Mesenchymal stem cell (in vitro differentiated cells and primary cell): Measurements from ENCODE around the gene SP6.
A peak's percentile ranks its signal among the peaks of the same experiment; 100 is the strongest.

Experiments used
- DNase-seq: peaks from one replicate; pipeline ENCODE4 v3.0.0-alpha.2; 2013
- H2AFZ ChIP-seq: one replicate; pipeline ENCODE4 v1.6.1; 2013; ENCODE audit warnings: low read depth, mild to moderate bottlenecking, control low read depth, inconsistent platforms, low read length, moderate library complexity
- H2AK5ac ChIP-seq: 2 replicates; pipeline ENCODE4 v1.6.1; 2013; ENCODE audit warnings: low read length, moderate library complexity, mild to moderate bottlenecking, inconsistent platforms; ENCODE audit not compliant: severe bottlenecking
- H2BK120ac ChIP-seq: one replicate; pipeline ENCODE4 v1.6.1; 2013; ENCODE audit warnings: low read depth, mild to moderate bottlenecking, inconsistent platforms, low read length, moderate library complexity
- H2BK12ac ChIP-seq, 2 experiments: one replicate each; pipeline ENCODE4 v1.6.1; 2013; ENCODE audit warnings: inconsistent platforms in 2 of 2, low read length in 2 of 2, mild to moderate bottlenecking in 2 of 2, moderate library complexity in 2 of 2, control low read depth in 1 of 2
- H2BK15ac ChIP-seq: one replicate; pipeline ENCODE4 v1.6.1; 2013; ENCODE audit warnings: mild to moderate bottlenecking, low read depth, inconsistent platforms; ENCODE audit not compliant: poor library complexity, severe bottlenecking
- H2BK5ac ChIP-seq: 2 replicates; pipeline ENCODE4 v1.6.1; 2013; ENCODE audit warnings: low read depth, mild to moderate bottlenecking, low read length, control low read depth, inconsistent platforms; ENCODE audit not compliant: poor library complexity, severe bottlenecking
- H3K14ac ChIP-seq, 2 experiments: one replicate each; pipeline ENCODE4 v1.6.1; 2013; ENCODE audit warnings: inconsistent platforms in 2 of 2, low read length in 2 of 2, control low read depth in 1 of 2, mild to moderate bottlenecking in 1 of 2, moderate library complexity in 1 of 2
- H3K18ac ChIP-seq, 2 experiments: one replicate each; pipeline ENCODE4 v1.6.1; 2013; ENCODE audit warnings: inconsistent platforms in 2 of 2, low read length in 2 of 2, control low read depth in 1 of 2, low read depth in 1 of 2, mild to moderate bottlenecking in 1 of 2
- H3K23ac ChIP-seq, 2 experiments: one replicate each; pipeline ENCODE4 v1.6.1; 2013; ENCODE audit warnings: inconsistent platforms in 2 of 2, low read length in 2 of 2, mild to moderate bottlenecking in 2 of 2, moderate library complexity in 2 of 2, control low read depth in 1 of 2
- H3K27ac ChIP-seq: 2 replicates; pipeline ENCODE4 v1.5.1; 2013; ENCODE audit warnings: mild to moderate bottlenecking, moderate library complexity, low read length, control low read depth, inconsistent platforms; ENCODE audit not compliant: poor library complexity, severe bottlenecking
- H3K27me3 ChIP-seq, 2 experiments: 2 replicates each; pipeline versions ENCODE4 v1.6.1 to v1.7.0; 2013; ENCODE audit warnings: low read length in 2 of 2, mild to moderate bottlenecking in 2 of 2, moderate library complexity in 2 of 2, control low read depth in 1 of 2, inconsistent platforms in 1 of 2; ENCODE audit not compliant: control insufficient read depth in 1 of 2, insufficient read depth in 1 of 2
- H3K36me3 ChIP-seq, 2 experiments: 2 replicates each; pipeline versions ENCODE4 v1.6.1 to v1.7.0; 2013; ENCODE audit warnings: low read length in 2 of 2, control low read depth in 1 of 2, inconsistent platforms in 1 of 2, low read depth in 1 of 2, mild to moderate bottlenecking in 1 of 2; ENCODE audit not compliant: insufficient read depth in 2 of 2, control insufficient read depth in 1 of 2
- H3K4ac ChIP-seq, 2 experiments: one replicate each; pipeline ENCODE4 v1.6.1; 2013; ENCODE audit warnings: inconsistent platforms in 2 of 2, low read length in 2 of 2, mild to moderate bottlenecking in 2 of 2, moderate library complexity in 2 of 2, control low read depth in 1 of 2, low read depth in 1 of 2
- H3K4me1 ChIP-seq: 2 replicates; pipeline ENCODE4 v1.6.1; 2013; ENCODE audit warnings: low read depth, low read length, control low read depth; ENCODE audit not compliant: control insufficient read depth, insufficient read depth
- H3K4me2 ChIP-seq: 2 replicates; pipeline ENCODE4 v1.6.1; 2013; ENCODE audit warnings: low read length, mild to moderate bottlenecking, inconsistent platforms; ENCODE audit not compliant: poor library complexity, severe bottlenecking
- H3K4me3 ChIP-seq, 2 experiments: 2 replicates each; pipeline versions ENCODE4 v1.5.1 to v1.7.0; 2013; ENCODE audit warnings: low read length in 2 of 2, mild to moderate bottlenecking in 2 of 2, control low read depth in 1 of 2, low read depth in 1 of 2; ENCODE audit not compliant: insufficient read depth in 1 of 2
- H3K79me1 ChIP-seq: replicated peaks from 2 replicates; pipeline ENCODE4 v1.6.1; 2013; ENCODE audit warnings: mild to moderate bottlenecking, control low read depth, low read length, inconsistent platforms; ENCODE audit not compliant: poor library complexity, severe bottlenecking
- H3K9ac ChIP-seq: 2 replicates; pipeline ENCODE4 v1.7.0; 2013; ENCODE audit warnings: mild to moderate bottlenecking, low read length, moderate library complexity
- H3K9me3 ChIP-seq: 2 replicates; pipeline ENCODE4 v1.7.0; 2013; ENCODE audit warnings: mild to moderate bottlenecking, low read length; ENCODE audit not compliant: control insufficient read depth
- H4K8ac ChIP-seq: one replicate; pipeline ENCODE4 v1.6.1; 2013; ENCODE audit warnings: inconsistent platforms, mild to moderate bottlenecking, low read length, moderate library complexity
- H4K91ac ChIP-seq: one replicate; pipeline ENCODE4 v1.6.1; 2013; ENCODE audit warnings: mild to moderate bottlenecking, low read length, inconsistent platforms
- WGBS: methylation state at CpG from one replicate; pipeline ENCODE4 v1.1.7; 2013; ENCODE audit warnings: mixed read lengths; 5-methylcytosine and 5-hydroxymethylcytosine counted together

The SP6 gene

DNA sequence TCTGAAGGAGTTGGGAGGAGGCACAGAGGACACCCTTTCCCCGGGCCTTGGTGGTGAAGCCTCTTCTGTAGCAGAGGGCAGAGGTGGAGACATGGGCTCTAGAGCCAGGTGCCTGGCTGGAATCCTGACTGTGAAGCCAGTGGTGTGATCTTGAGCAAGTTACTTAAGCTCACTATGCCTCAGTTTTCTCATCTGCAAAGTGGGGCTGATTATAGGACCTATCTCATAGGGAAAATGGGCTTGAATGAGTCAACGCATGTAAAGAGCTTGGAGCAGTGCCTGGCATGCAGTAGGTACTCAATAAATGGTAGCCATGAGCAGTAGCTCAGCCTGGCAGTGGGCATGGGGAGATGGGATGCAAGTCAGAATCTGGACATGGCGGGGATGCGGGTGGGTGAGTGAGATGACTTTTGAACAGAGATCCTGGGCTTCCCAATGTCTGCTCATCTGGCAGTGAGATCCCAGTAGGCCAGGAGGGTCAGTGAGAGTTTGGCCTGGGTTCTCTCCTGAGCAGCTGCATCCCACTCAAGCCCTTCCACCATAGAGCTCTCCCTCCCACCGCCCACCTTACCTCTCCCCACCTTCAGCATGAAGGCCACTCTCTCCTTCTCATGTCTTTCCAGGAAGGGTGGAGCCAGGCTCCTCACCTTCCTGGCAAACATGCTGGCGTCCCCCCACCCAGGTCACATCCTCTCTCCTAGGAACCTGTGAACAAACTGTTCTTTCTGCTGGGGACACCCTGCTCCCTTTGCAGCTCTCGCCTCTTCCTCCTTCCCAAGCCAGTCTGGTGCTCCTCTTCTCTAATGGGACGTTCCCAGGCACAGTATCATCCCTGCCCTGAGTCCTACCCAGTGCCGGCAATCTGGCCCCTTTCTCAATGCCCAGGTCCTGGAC lies 32.0 kb upstream of the SP6 start:
- H2AFZ ChIP-seq = no peak overlapping the region
- H3K27me3 ChIP-seq = peaks cover 0 to 66% of the 10 kb centered on the region in 2 experiments
- H3K36me3 ChIP-seq = no peaks in the 10 kb centered on the region
- H3K9ac ChIP-seq = peak overlapping the region; percentile 58
- H4K91ac ChIP-seq = peak overlapping the region; percentile 67
- no peak overlapping the region for H2AK5ac ChIP-seq
- H3K23ac ChIP-seq = no peak overlapping the region
- H3K14ac ChIP-seq = no peak overlapping the region
- H3K79me1 ChIP-seq = no peaks in the 10 kb centered on the region
- H3K4me3 ChIP-seq = peak overlapping the region in 1 of 2 experiments; percentile 67
- WGBS = 96% methylated on average over 8 of the region's 9 CpGs
- no peak overlapping the region for H3K4ac ChIP-seq
- H2BK12ac ChIP-seq = peak overlapping the region in 1 of 2 experiments; percentile 14
- H3K9me3 ChIP-seq = no peaks in the 10 kb centered on the region
- no peak overlapping the region for H2BK15ac ChIP-seq
- H3K27ac ChIP-seq = no peak overlapping the region
- DNase-seq = no peak
- H2BK5ac ChIP-seq = no peak overlapping the region
- H2BK120ac ChIP-seq = no peak overlapping the region
- peak overlapping the region; percentile 64 for H4K8ac ChIP-seq
- no peak overlapping the region for H3K18ac ChIP-seq
- no peak overlapping the region for H3K4me2 ChIP-seq
- no peaks in the 10 kb centered on the region for H3K4me1 ChIP-seq

DNA sequence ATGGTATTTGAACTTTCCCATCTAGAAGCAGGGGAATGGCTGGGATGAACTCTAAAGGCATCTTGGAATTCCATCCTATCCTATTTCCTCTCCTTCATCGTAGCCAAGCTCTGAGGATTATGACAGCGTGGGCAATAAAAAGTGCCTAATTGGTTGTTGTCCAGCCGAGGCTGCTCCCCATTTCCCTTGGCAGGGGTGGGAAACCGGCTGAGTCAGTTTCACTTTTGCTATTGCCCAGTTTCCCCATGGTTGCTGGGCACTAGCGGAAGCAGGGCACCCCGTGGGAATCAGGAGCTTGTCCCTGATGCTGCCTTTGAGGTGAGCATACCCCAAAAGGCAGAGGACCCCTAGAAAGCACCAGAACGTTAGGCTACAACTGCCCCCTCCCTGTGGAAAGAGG lies 31.3 kb upstream of the SP6 start:
- 62% methylated on average over 7 of the region's 7 CpGs for WGBS

DNA sequence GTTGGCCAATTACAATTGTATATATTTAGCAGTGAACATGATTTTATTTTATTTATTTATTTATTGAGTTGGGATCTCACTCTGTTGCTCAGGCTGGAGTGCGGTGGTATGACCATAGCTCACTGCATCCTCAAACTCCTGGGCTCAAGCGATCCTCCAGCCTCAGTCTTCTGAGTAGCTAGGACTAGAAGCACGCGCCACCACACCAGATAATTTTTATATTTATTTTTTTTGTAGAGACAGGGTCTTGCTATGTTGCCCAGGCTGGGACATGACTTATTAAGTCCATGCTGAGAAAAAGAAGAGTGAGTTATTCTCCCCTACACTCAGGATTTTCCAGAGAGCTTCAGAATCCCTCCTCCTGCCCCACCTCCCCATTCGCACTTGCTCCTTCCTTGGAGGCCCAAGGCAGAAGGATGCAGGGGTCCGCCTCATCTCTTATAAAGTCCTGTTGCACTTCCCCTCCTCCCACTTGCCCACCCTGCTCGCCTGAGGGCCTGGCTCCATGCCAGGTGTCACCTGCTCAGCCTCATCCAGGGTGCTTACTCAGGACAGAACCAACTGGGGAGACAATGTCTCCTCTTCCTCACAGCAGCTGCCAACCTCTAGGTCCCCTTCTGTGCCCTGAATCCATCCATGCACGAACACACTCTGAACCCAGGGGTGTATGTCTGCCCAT lies 29.0 kb upstream of the SP6 start:
- H4K8ac ChIP-seq = no peak overlapping the region
- H3K23ac ChIP-seq = peak overlapping the region in 1 of 2 experiments; percentile 42
- H2BK5ac ChIP-seq = no peak overlapping the region
- no peak overlapping the region for H3K4ac ChIP-seq
- no peak overlapping the region for H2AFZ ChIP-seq
- H3K36me3 ChIP-seq = no peaks in the 10 kb centered on the region
- no peak for DNase-seq
- H3K27me3 ChIP-seq = peaks cover 10 to 77% of the 10 kb centered on the region in 2 experiments
- no peak overlapping the region for H3K27ac ChIP-seq
- no peak overlapping the region for H3K4me2 ChIP-seq
- peak overlapping the region in 1 of 2 experiments; percentile 87 for H2BK12ac ChIP-seq
- H2AK5ac ChIP-seq = no peak overlapping the region
- no peak overlapping the region for H2BK15ac ChIP-seq
- H3K9ac ChIP-seq = no peak overlapping the region
- WGBS = 85% methylated on average over 6 of the region's 8 CpGs
- no peak overlapping the region for H3K14ac ChIP-seq
- no peaks in the 10 kb centered on the region for H3K79me1 ChIP-seq
- peak overlapping the region in 1 of 2 experiments; percentile 11 for H3K18ac ChIP-seq
- H4K91ac ChIP-seq = no peak overlapping the region
- H3K4me1 ChIP-seq = peaks cover 4% of the 10 kb centered on the region
- H2BK120ac ChIP-seq = no peak overlapping the region
- H3K4me3 ChIP-seq = no peak overlapping the region
- no peaks in the 10 kb centered on the region for H3K9me3 ChIP-seq

More for the DNA sequence above, 31.3 kb upstream of the SP6 start:
- Histone ChIP-seq H3K23ac (no peak overlapping the region), H3K14ac (no peak overlapping the region), H3K9me3 (no peaks in the 10 kb centered on the region), H3K27me3 (peaks cover 0 to 73% of the 10 kb centered on the region in 2 experiments), H2BK5ac (no peak overlapping the region), H2BK15ac (no peak overlapping the region), H3K9ac (peak overlapping the region; percentile 58), H3K4me1 (no peaks in the 10 kb centered on the region), H3K4ac (no peak overlapping the region), H3K36me3 (no peaks in the 10 kb centered on the region), H4K8ac (peak overlapping the region; percentile 50), H3K79me1 (no peaks in the 10 kb centered on the region), H2AFZ (no peak overlapping the region), H3K27ac (no peak overlapping the region), H3K4me3 (peak overlapping the region in 1 of 2 experiments; percentile 67), H3K18ac (peak overlapping the region in 1 of 2 experiments; percentile 25), H2BK12ac (no peak overlapping the region), H4K91ac (peak overlapping the region; percentile 27), H2BK120ac (no peak overlapping the region), H2AK5ac (no peak overlapping the region), H3K4me2 (no peak overlapping the region)
- DNase-seq = peak; percentile 54

DNA sequence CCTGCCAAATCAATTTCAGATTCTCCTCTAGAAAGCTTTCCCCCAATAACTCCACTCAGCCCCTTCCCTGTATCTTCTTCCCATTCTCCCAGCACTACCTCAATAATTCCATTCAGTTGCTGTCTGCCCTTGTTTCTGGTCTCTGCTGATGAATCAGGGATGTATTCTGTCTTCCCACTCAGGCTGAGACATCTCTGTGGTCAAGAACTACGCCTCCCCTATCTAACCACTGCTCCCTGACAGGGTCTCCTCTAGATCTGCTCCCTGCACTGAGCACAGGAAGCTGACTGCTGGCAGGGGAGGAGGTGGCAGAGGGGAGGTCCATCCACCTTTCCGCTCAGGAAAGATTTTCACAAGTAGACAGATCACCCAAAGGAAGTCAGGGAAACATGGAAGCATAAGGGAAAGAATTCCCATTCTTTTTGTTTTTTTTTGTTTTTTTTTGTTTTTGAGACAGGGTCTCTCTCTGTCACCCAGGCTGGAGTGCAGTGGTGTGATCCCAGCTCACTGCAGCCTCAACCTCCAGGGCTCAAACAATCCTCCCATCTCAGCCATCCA lies 28.1 kb upstream of the SP6 start:
- no peak overlapping the region for H3K9ac ChIP-seq
- no peak overlapping the region for H3K4me2 ChIP-seq
- 57% methylated on average over 1 of the region's 2 CpGs for WGBS
- no peak overlapping the region for H4K91ac ChIP-seq
- H2BK5ac ChIP-seq = no peak overlapping the region
- H3K4ac ChIP-seq = peak overlapping the region in 1 of 2 experiments; percentile 0
- no peak overlapping the region for H3K27ac ChIP-seq
- H3K14ac ChIP-seq = no peak overlapping the region
- peak overlapping the region; percentile 51 for H4K8ac ChIP-seq
- peak overlapping the region; percentile 14 to 66 for H2BK12ac ChIP-seq
- no peaks in the 10 kb centered on the region for H3K9me3 ChIP-seq
- H3K23ac ChIP-seq = no peak overlapping the region
- no peaks in the 10 kb centered on the region for H3K36me3 ChIP-seq
- H3K79me1 ChIP-seq = no peaks in the 10 kb centered on the region
- peak; percentile 77 for DNase-seq
- H3K4me3 ChIP-seq = no peak overlapping the region
- H2AK5ac ChIP-seq = no peak overlapping the region
- H3K4me1 ChIP-seq = peaks cover 9% of the 10 kb centered on the region
- H3K27me3 ChIP-seq = peaks cover 17 to 77% of the 10 kb centered on the region in 2 experiments
- H2AFZ ChIP-seq = no peak overlapping the region
- H2BK120ac ChIP-seq = no peak overlapping the region
- peak overlapping the region in 1 of 2 experiments; percentile 19 for H3K18ac ChIP-seq
- no peak overlapping the region for H2BK15ac ChIP-seq
